PFSK-1 (cell line): Measurements from ENCODE around the gene LCE4A.
"Not testable (repeated sequence)": the region's sequence is repeated elsewhere in the genome, so short reads cannot be mapped to it uniquely, and the experiment has no call there.

Experiments
- FOXP2 ChIP-seq: optimal IDR thresholded peaks from 2 replicates; pipeline ENCODE3; 2011; ENCODE audit warnings: borderline replicate concordance, control low read depth, inconsistent platforms; ENCODE audit not compliant: insufficient read depth; ENCODE audit errors: extremely low read length, extremely low read depth
- POLR2AphosphoS5 ChIP-seq: IDR thresholded peaks from 2 replicates; pipeline ENCODE4 v1.6.1; 2012; ENCODE audit warnings: low read depth, mild to moderate bottlenecking, control low read depth, low read length, moderate library complexity
- REST ChIP-seq, 2 experiments: IDR thresholded peaks; 2 replicates each; pipeline versions ENCODE4 v1.6.1 to v1.8.0; 2011 to 2012; ENCODE audit warnings: low read depth in 2 of 2, low read length in 2 of 2, control low read depth in 1 of 2, inconsistent platforms in 1 of 2, mild to moderate bottlenecking in 1 of 2, moderate library complexity in 1 of 2; ENCODE audit not compliant: insufficient read depth in 1 of 2
- SIN3A ChIP-seq: IDR thresholded peaks from 2 replicates; pipeline ENCODE4 v1.6.1; 2012; ENCODE audit warnings: mild to moderate bottlenecking, low read length, moderate library complexity, borderline replicate concordance; ENCODE audit not compliant: insufficient read depth
- TAF1 ChIP-seq: IDR thresholded peaks from 2 replicates; pipeline ENCODE4 v1.6.1; 2012; ENCODE audit warnings: low read length, control low read depth, borderline replicate concordance; ENCODE audit not compliant: insufficient read depth

The LCE4A gene

DNA sequence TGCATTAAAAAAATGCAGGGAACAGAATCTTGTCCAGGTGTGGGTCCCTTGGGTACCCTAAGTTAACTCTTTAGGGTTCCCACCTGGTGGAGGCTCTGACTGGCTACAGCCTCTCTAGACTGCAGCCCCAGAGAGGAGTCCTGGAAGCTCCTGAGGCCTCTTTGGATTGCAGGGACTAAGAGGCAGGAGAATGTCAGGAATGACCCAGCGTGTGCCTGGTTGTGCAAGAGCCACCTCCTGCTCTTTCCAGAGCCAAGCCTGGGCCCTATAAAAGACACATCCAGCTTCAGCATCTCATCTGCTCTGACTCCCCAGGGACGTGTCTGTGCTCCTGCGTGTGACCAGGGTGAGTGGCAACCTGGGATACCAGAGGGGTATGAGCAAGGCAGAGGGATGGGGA lies 33.0 kb upstream of the LCE4A start, which contains the start of gene LCE2C:
TSS of gene LCE2C (plus strand) at position 297 of the 400 bp plus-strand sequence. CDS start 737 bp downstream, outside the sequence.
- TF ChIP-seq TAF1, SIN3A, FOXP2: not testable (repeated sequence)

DNA sequence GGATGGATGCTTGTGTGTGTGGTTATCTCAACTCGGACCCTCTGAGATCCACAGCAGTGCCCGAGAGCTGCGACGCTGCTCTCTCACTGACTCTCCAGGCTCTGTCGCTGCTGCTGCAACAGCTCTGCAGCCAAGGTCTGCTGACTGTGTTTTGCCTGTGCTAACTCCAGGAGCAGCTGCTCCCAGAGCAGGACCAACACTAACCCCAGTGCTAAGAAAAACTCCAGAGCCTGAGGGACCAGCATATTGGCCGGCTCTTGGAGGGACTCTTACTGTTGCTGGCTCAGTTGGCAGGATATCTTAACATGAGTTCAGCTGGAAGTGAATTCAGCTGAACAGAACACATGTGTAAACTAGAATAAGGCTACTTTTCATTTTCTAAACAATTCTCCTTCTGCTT lies 28.5 kb upstream of the LCE4A start:
- TF ChIP-seq REST (IDR thresholded peaks at IDR 0.05; ENCODE audit: insufficient read depth in 1 of 2, low read depth in 2 of 2, low read length in 2 of 2) (no peak), POLR2AphosphoS5 (no peak), FOXP2 (no peak), SIN3A (no peak), TAF1 (no peak)

DNA sequence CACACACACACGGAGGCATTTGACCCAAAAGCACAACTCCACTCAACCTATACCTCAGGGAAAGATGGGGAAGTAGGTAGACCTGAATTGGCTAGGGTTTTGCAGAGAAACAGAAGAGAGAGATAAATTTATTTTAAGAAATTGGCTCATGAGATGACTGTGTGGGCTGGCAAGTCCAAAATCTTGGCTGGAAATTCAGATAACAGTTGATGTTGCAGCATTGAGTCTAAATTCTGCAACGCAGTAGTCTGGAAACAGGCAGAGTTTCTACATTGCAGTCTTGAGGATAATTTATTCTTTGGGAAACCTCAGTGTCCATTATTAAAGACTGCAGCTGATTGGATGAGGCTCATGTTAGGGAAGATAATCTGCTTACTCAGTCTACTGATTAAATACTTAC lies 26.3 kb upstream of the LCE4A start:
- TF ChIP-seq REST (IDR thresholded peaks at IDR 0.05; ENCODE audit: insufficient read depth in 1 of 2, low read depth in 2 of 2, low read length in 2 of 2) (no peak), TAF1 (no peak), POLR2AphosphoS5 (no peak)

DNA sequence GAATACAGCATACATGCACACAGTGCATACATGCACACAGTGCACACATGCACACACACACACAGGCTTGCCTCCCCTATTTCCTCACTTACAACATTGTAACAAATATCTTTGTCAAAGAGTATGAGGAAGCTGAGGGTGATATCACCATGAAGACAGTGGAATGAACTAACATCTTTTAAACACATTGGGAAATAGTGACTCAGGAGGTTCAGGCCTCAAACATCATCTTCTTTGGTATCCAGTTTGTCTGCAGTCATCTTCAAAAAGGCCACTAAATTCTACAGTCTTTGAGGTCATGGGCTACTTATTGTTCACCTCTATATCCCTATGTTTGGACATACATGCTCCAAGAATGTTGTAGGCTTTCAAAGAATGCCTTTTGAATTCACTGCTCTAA lies 24.1 kb upstream of the LCE4A start:
- TF ChIP-seq REST (IDR thresholded peaks at IDR 0.05; ENCODE audit: insufficient read depth in 1 of 2, low read depth in 2 of 2, low read length in 2 of 2), result no peak
- no peak for TF ChIP-seq FOXP2
- TF ChIP-seq TAF1, result no peak
- no peak for TF ChIP-seq POLR2AphosphoS5
- TF ChIP-seq SIN3A, result no peak

DNA sequence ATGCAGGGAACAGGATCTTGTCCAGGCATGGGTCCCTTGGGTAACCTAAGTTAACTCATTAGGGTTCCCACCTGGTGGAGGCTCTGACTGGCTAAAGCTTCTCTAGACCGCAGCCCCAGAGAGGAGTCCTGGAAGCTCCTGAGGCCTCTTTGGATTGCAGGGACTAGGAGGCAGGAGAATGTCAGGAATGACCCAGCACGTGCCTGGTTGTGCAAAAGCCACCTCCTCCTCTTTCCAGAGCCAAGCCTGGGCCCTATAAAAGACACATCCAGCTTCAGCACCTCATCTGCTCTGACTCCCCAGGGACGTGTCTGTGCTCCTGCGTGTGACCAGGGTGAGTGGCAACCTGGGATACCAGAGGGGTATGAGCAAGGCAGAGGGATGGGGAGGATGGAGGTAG lies 22.1 kb upstream of the LCE4A start, which contains the start of gene LCE2B:
TSS of gene LCE2B (plus strand) at position 301 of the 400 bp plus-strand sequence. CDS start 721 bp downstream, outside the sequence.
- TF ChIP-seq REST (IDR thresholded peaks at IDR 0.05; ENCODE audit: insufficient read depth in 1 of 2, low read depth in 2 of 2, low read length in 2 of 2); TAF1; POLR2AphosphoS5: not testable (repeated sequence)
